Mucosa of descending colon (tissue), 3 donors: ENCODE results near the gene OR2AP1. TPM values are rescaled to one million over a fixed set of nuclear protein-coding genes. Genes with fewer than 3 reads are reported as not detected.

Experiments
- ATAC-seq: fragments of 200-7000 bp; cut with Tn5 transposase; one replicate; pipeline ENCODE4 v1.9.1; 2020; ENCODE audit warnings: mild to moderate bottlenecking, moderate library complexity
- DNase-seq, 3 donors: peaks; one replicate each; pipeline ENCODE4 v3.0.0-alpha.2; 2020
- H3K36me3 ChIP-seq: fragments of 200-600 bp; one replicate; pipeline ENCODE4 v1.8.0; 2021; ENCODE audit warnings: low read depth, mild to moderate bottlenecking
- H3K4me1 ChIP-seq: fragments of 200-600 bp; one replicate; pipeline ENCODE4 v1.8.0; 2021; ENCODE audit warnings: low read depth, mild to moderate bottlenecking
- H3K4me3 ChIP-seq: fragments of 200-600 bp; one replicate; pipeline ENCODE4 v1.8.0; 2021; ENCODE audit warnings: mild to moderate bottlenecking
- H3K9me3 ChIP-seq: fragments of 200-600 bp; one replicate; pipeline ENCODE4 v1.8.0; 2021; ENCODE audit warnings: mild to moderate bottlenecking
- intact Hi-C, 2 donors: fragments of 100-400 bp; cut with DNase I in 1 of 2; cut with micrococcal nuclease in 1 of 2; formaldehyde crosslinking; loops; one replicate each; pipeline versions ENCODE4 v1.11.0 to v1.11.1; 2022; cut with DNase I, micrococcal nuclease
- total RNA-seq, 3 donors: library from RNA; stranded (reverse); fragmentation: NEBNext Ultra II Directional in 2 of 3; extraction: Animal tissue kit (Norgen Biotek cat#: 25700) in 2 of 3; gene quantifications; one replicate each; pipeline versions ENCODE4 v1.2.1 to v1.2.4, GENCODE V29; 2021 to 2023
- TF ChIP-seq, protein P1 (sequence below): fragments of 200-600 bp; IDR thresholded peaks from one replicate; pipeline ENCODE4 v1.8.0; 2022; ENCODE audit warnings: antibody characterized with exemption, mild to moderate bottlenecking
- donor health status: DM: no; HTN: no; CAD: no; lungs with moderate emphysema.
- donor health status: DM: no; HTN: no; CAD: no.
- donor health status: DM: no; HTN: yes; CAD: no.

The OR2AP1 gene
- total RNA-seq, 3 donors from 2014 or later = not detected

DNA sequence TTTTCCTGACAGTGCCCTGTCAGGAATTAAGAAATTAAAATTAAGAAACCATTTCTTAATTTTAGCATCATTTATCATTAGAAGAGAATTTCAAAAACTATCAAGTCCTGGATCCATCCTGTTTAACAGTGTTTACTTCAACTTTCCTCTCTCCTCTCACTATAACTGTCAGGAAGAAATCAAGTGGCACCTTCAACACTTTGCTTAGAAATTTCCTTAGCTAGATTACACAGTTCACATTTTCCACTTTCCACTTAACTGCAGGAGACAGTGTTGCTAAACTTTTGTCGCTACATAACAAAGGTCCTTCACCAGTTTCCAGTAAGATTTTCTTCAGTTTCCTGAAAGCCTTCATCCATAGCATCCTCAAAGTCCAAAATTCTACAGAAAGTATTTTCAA is 42.5 kb downstream of the OR2AP1 start:
- DNase-seq (no peak), ATAC-seq (no peak)
- Histone ChIP-seq H3K36me3 (no peaks in the 10 kb centered on the region), H3K9me3 (peaks cover 7% of the 10 kb centered on the region), H3K4me1 (no peaks in the 10 kb centered on the region), H3K4me3 (no peak overlapping the region)
- intact Hi-C loops = loop anchor here in 1 of 2 donors (5.0 kb wide), 1 partner anchor 422 kb away; no protein-coding TSS in a partner anchor
- TF ChIP-seq, protein P1, sequence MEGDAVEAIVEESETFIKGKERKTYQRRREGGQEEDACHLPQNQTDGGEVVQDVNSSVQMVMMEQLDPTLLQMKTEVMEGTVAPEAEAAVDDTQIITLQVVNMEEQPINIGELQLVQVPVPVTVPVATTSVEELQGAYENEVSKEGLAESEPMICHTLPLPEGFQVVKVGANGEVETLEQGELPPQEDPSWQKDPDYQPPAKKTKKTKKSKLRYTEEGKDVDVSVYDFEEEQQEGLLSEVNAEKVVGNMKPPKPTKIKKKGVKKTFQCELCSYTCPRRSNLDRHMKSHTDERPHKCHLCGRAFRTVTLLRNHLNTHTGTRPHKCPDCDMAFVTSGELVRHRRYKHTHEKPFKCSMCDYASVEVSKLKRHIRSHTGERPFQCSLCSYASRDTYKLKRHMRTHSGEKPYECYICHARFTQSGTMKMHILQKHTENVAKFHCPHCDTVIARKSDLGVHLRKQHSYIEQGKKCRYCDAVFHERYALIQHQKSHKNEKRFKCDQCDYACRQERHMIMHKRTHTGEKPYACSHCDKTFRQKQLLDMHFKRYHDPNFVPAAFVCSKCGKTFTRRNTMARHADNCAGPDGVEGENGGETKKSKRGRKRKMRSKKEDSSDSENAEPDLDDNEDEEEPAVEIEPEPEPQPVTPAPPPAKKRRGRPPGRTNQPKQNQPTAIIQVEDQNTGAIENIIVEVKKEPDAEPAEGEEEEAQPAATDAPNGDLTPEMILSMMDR = no peak

DNA sequence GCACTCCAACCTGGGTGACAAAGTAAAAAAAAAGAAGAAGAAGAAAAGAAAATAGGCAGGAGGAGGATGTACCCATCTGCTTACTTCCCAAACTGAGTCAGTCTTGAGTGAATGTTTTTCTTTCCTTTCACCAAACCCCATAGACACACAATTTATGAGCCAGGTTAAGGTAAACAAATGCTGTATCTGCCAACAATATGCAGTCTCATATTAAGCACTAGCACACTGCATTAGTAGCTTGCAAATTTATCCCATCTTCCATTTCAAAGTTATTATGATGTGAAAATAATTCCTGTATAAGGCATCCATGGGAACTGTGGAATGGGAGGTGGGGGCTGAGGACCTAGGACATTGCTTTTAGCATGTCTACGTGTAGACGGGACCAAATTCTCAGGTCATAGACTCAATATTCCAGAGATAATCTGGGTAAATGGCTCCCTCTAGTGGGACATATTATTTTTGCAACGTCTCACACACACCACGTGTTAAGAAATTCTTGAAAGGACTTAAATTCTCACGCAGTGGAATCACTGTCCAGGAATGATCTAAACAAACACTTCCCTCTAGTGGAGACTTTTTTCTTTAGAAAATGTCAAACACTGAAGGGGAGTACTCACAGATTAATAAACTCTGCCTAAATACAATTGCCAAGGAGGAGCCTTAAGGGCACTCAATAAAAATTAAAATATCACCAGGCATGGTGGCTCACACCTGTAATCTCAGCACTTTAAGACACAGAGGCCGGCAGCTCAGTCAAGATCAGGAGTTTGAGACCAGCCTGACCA is 47.3 kb downstream of the OR2AP1 start:
- ATAC-seq = peak; percentile 96
- Histone ChIP-seq H3K4me3 (no peak overlapping the region), H3K36me3 (no peaks in the 10 kb centered on the region), H3K9me3 (peaks cover 7% of the 10 kb centered on the region), H3K4me1 (no peaks in the 10 kb centered on the region)
- TF ChIP-seq, protein P1 = peak; percentile 60
- intact Hi-C loops = loop anchor here (5.0 kb wide), 2 partner anchors 427 to 432 kb away; no protein-coding TSS in a partner anchor
- peak in 1 of 3 donors; percentile 87 for DNase-seq

DNA sequence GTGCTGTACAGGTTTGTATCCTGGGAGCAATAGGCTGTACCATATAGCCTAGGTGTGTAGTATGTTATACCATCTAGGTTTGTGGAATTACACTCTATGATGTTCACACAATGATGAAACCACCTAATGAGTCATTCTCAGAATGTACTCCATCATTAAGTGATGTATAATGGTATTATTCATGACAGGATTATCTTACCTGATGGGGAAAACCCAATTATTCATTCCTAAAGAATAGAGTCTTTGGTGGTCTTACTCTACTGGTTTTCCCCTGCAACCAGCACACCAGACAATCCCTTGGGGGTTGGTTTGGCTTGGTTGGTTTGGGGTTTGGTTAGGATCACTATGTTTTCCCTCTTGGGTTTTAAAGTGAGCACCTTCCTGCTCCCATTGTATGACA is 51.8 kb downstream of the OR2AP1 start:
- H3K4me3 ChIP-seq = no peak overlapping the region
- no peaks in the 10 kb centered on the region for H3K9me3 ChIP-seq
- ATAC-seq = no peak
- H3K36me3 ChIP-seq = no peaks in the 10 kb centered on the region
- TF ChIP-seq, protein P1 = no peak
- intact Hi-C loops = loop anchor here in 1 of 2 donors (5.0 kb wide), 1 partner anchor 437 kb away; no protein-coding TSS in a partner anchor
- no peak for DNase-seq
- H3K4me1 ChIP-seq = no peaks in the 10 kb centered on the region

Other genes with a start within 250 kb of the OR2AP1 start
- gene OR6C3, start 241.7 kb upstream of the OR2AP1 start, total RNA-seq = not detected
- not detected for gene OR6C75, start 209.5 kb upstream of the OR2AP1 start, total RNA-seq
- gene OR6C65, start 171.9 kb upstream of the OR2AP1 start, total RNA-seq = not detected
- gene OR6C76, start 146.2 kb upstream of the OR2AP1 start, total RNA-seq = not detected
- not detected for gene OR6C2, start 128.4 kb upstream of the OR2AP1 start, total RNA-seq
- not detected for gene OR6C70, start 102.3 kb upstream of the OR2AP1 start, total RNA-seq
- not detected for gene OR6C68, start 80.1 kb upstream of the OR2AP1 start, total RNA-seq
- gene OR6C4, start 22.9 kb upstream of the OR2AP1 start, total RNA-seq = not detected
- gene OR10P1, start 64.4 kb downstream of the OR2AP1 start, total RNA-seq = not detected
- 100 to 1,000 TPM in 1 of 3 donors, 10 to 100 TPM in 2; 16.5 to 449 (median 46.0) TPM for gene ITGA7, start 135.4 kb downstream of the OR2AP1 start, total RNA-seq
- gene BLOC1S1, start 143.6 kb downstream of the OR2AP1 start, total RNA-seq = 100 to 1,000 TPM; 201 to 285 (median 241) TPM
- 10 to 100 TPM; 21.5 to 48.1 (median 35.8) TPM for gene RDH5, start 147.9 kb downstream of the OR2AP1 start, total RNA-seq
- gene CD63, start 156.5 kb downstream of the OR2AP1 start, total RNA-seq = 1,000 to 10,000 TPM in 2 of 3 donors, 100 to 1,000 TPM in 1; 992 to 1,177 (median 1,016) TPM
- 10 to 100 TPM in 1 of 3 donors, 1 to 10 TPM in 2; 1.0 to 13.8 (median 2.8) TPM for gene GDF11, start 170.7 kb downstream of the OR2AP1 start, total RNA-seq
- gene SARNP, start 245.3 kb downstream of the OR2AP1 start, total RNA-seq = 10 to 100 TPM; 38.7 to 45.9 (median 41.3) TPM
- 10 to 100 TPM; 42.1 to 97.8 (median 74.2) TPM for gene ORMDL2, start 245.6 kb downstream of the OR2AP1 start, total RNA-seq